Bladder microvascular endothelial cell (primary cell): ENCODE results near the gene CEACAM8. TPM values are rescaled to one million over a fixed set of nuclear protein-coding genes. Genes with fewer than 3 reads are reported as not detected.

Experiments
- total RNA-seq: library from RNA; depleted of rRNA; stranded (reverse); fragments of >200 nt; gene quantifications from 2 replicates; pipeline ENCODE4 v1.2.3, GENCODE V29; 2014

The CEACAM8 gene
- not detected in 2 replicates for total RNA-seq

DNA sequence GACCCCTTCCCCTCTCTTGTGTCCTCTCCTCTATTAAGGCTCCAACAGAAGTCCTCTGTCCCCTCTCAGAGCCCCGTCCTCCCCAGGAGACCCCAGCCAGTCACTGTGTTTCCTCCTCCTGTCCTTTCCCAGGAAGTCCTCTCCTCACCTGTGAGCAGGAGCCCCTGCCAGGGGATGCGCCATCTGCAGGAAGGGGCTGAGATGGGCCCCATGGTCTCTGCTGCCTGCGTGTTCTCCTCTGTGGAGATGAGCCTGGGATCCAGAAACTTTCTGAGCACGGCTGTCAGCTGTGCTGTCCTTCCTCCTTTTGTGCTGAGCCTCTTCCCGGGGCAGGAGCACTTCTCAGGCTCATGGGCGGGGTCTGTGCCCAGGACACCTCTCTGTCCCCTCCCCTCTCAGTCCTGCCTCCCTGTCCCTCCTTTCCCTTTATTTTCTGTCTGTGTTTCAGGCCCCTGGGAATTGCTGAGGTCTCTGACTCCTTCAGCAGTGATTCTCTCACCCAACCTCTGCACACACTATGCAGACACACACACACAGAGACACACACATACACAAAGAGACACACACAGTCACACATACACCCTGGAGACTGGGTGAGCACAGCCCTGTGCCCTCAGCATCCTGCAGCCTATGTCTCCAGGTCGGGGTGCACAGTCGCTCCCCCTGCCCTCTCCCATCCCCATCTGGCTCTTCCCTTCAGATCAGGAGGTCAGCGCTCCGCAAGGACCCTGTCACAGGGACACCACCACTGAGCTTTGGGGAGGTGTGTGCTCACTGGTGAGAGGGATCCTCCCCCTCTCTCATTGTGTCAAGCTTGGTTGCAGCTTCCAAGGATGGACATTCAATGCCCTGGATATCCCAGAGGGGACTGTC, at the start of gene CEACAM8:
CEACAM8 (minus strand) TSS at position 308 of the 873 bp plus-strand sequence; CDS start at position 212, 96 bp downstream.

Other genes starting within 250 kb of the CEACAM8 start
- not detected in 2 replicates for gene CNFN, start 204.6 kb downstream of the CEACAM8 start, total RNA-seq
- gene LIPE, start 167.5 kb downstream of the CEACAM8 start, total RNA-seq: 8.7 and 9.4 TPM in 2 replicates
- gene CXCL17, start 152.0 kb downstream of the CEACAM8 start, total RNA-seq: not detected in 2 replicates
- 1.1 and 41.8 TPM in 2 replicates for gene CEACAM1, start 66.4 kb downstream of the CEACAM8 start, total RNA-seq
- gene PSG3, start 145.6 kb upstream of the CEACAM8 start, total RNA-seq: 0.13 and 0.16 TPM in 2 replicates
- not detected in 2 replicates for gene PSG8, start 170.8 kb upstream of the CEACAM8 start, total RNA-seq